Spleen (tissue), 11 donors: ENCODE measurements around the gene ARPP19. TPM values are rescaled to one million over a fixed set of nuclear protein-coding genes. Genes with fewer than 3 reads are reported as not detected.

Experiments used
- DNase-seq: peaks from one replicate; pipeline ENCODE4 v3.0.0-alpha.2; 2020
- H3K27ac ChIP-seq, 8 donors: fragments of 200-600 bp; sonication (generic) in 7 of 8; 1 replicate in 4 of 8; 2 replicates in 4 of 8; pipeline versions ENCODE4 v1.5.0 to v1.8.0; 2016 to 2021; ENCODE audit warnings: inconsistent platforms in 4 of 8, mild to moderate bottlenecking in 4 of 8, moderate library complexity in 1 of 8
- H3K27me3 ChIP-seq, 7 donors: fragments of 200-600 bp; sonication (generic) in 6 of 7; replicated peaks in 1 of 7; 1 replicate in 4 of 7; 2 replicates in 3 of 7; pipeline versions ENCODE4 v1.5.0 to v1.8.0; 2016 to 2021; ENCODE audit warnings: inconsistent platforms in 3 of 7, mild to moderate bottlenecking in 1 of 7
- H3K36me3 ChIP-seq, 6 donors: fragments of 200-600 bp; sonication (generic) in 5 of 6; 1 replicate in 4 of 6; 2 replicates in 2 of 6; pipeline versions ENCODE4 v1.5.0 to v1.8.0; 2016 to 2021; ENCODE audit warnings: inconsistent platforms in 2 of 6
- H3K4me1 ChIP-seq, 6 donors: fragments of 200-600 bp; sonication (generic) in 5 of 6; 1 replicate in 3 of 6; 2 replicates in 3 of 6; pipeline versions ENCODE4 v1.5.0 to v1.8.0; 2016 to 2021; ENCODE audit warnings: inconsistent platforms in 3 of 6
- H3K4me3 ChIP-seq, 8 donors: fragments of 200-600 bp; sonication (generic) in 7 of 8; 1 replicate in 4 of 8; 2 replicates in 4 of 8; pipeline versions ENCODE4 v1.5.0 to v1.8.0; 2016 to 2021; ENCODE audit warnings: inconsistent platforms in 4 of 8, mild to moderate bottlenecking in 4 of 8, moderate library complexity in 2 of 8
- H3K9me3 ChIP-seq, 8 donors: fragments of 200-600 bp; sonication (generic) in 7 of 8; 1 replicate in 4 of 8; 2 replicates in 4 of 8; pipeline versions ENCODE4 v1.5.0 to v1.8.0; 2016 to 2021; ENCODE audit warnings: inconsistent platforms in 4 of 8
- POLR2A ChIP-seq, 3 donors: fragments of 450-650 bp; IDR thresholded peaks; one replicate each; pipeline ENCODE4 v1.5.1; 2017; ENCODE audit warnings: antibody characterized with exemption in 3 of 3, mild to moderate bottlenecking in 1 of 3
- POLR2AphosphoS5 ChIP-seq, 3 donors: sonication (generic); formaldehyde crosslinking; IDR thresholded peaks; one replicate each; pipeline ENCODE4 v1.5.1; 2017; ENCODE audit warnings: antibody characterized with exemption in 3 of 3
- WGBS, 5 donors: extraction: QIAGEN DNeasy Blood & Tissue Kit in 3 of 5; methylation state at CpG; one replicate each; pipeline versions ENCODE4 v1.1.5 to v1.1.7; 2013 to 2018; 5-methylcytosine and 5-hydroxymethylcytosine counted together
- intact Hi-C: fragments of 100-400 bp; cut with DNase I; formaldehyde crosslinking; loops from one replicate; pipeline ENCODE4 v1.15.0; 2023; ENCODE audit warnings: low total_unique reads
- polyA plus RNA-seq, 3 donors: library from polyadenylated mRNA; stranded (reverse); fragments of 200-250 nt; gene quantifications; one replicate each; pipeline ENCODE4 v1.2.1, GENCODE V29; 2013
- total RNA-seq, 7 donors: library from RNA; depleted of rRNA in 3 of 7; stranded (reverse); fragments of >200 nt in 3 of 7; fragmentation: NEBNext Ultra II Directional in 4 of 7; extraction: Animal tissue kit (Norgen Biotek cat#: 25700) in 4 of 7; gene quantifications; one replicate each; pipeline versions ENCODE4 v1.1.0 to v1.2.1, GENCODE V29; 2016 to 2021
- TF ChIP-seq, protein P1 (sequence below), 11 experiments: fragments of 200-600 bp in 7 of 11; fragments of 450-650 bp in 4 of 11; sonication (generic) in 4 of 11; IDR thresholded peaks in 8 of 11; conservative IDR thresholded peaks in 3 of 11; 1 replicate in 7 of 11; 2 replicates in 4 of 11; pipeline versions ENCODE4 v1.4.0 to v1.8.0; 2016 to 2021; ENCODE audit warnings: antibody characterized with exemption in 11 of 11, inconsistent platforms in 4 of 11, mild to moderate bottlenecking in 1 of 11
- donor health status: healthy with polysubstance abuse.
- donor health status: DM: no; HTN: no; CAD: no; lungs with moderate emphysema.
- donor health status: DM: no; HTN: no; CAD: no.
- donor health status: Bipolar disorder and iron deficiency.
- donor health status: healthy.
- donor health status: DM: no; HTN: no; CAD: no.
- donor health status: DM: yes; HTN: yes; CAD: no.

The ARPP19 gene
- total and polyA plus RNA-seq, 10 donors, result 18.3 to 132 (median 101) TPM

DNA sequence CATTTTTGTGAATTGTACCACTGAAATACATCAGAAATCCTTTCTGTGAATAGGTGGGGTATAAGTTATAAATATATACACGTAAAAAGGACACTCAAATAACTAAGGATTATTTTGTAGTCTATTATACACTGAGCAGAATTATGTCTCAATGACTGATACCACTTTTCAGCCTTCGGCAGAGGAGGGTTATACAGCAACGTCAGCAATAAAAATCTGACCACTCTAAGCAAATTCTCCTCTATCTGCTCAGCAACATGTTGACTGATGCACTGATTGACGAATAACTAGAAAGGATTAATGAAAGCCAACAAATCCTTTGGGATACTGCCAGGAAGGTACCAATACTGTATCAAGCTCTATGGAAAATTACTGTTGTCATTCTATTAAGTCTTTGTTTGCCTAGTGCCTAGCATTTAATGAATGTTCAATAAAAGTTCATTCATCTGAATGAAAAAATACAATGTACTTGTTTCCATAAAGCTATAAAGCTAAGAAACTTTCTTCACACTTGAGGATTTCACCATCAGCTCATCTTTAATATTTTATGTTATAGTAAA, 5.2 kb downstream of the ARPP19 start:
- DNase-seq, result no peak
- intact Hi-C loops, result no loop called here
- TF ChIP-seq POLR2A (IDR thresholded peaks at IDR 0.05) (no peak), POLR2AphosphoS5 (IDR thresholded peaks at IDR 0.05) (no peak)
- WGBS, 5 donors, result 79 to 91% (median 87%) methylated on average over 4 of the region's 4 CpGs
- Histone ChIP-seq H3K4me1 (peaks cover 26 to 99% (median 86%) of the 10 kb centered on the region in 6 donors), H3K27ac (no peak overlapping the region), H3K4me3 (no peak overlapping the region), H3K27me3 (no peaks in the 10 kb centered on the region), H3K36me3 (peaks cover 0 to 13% (median 0%) of the 10 kb centered on the region in 6 donors), H3K9me3 (no peaks in the 10 kb centered on the region)

DNA sequence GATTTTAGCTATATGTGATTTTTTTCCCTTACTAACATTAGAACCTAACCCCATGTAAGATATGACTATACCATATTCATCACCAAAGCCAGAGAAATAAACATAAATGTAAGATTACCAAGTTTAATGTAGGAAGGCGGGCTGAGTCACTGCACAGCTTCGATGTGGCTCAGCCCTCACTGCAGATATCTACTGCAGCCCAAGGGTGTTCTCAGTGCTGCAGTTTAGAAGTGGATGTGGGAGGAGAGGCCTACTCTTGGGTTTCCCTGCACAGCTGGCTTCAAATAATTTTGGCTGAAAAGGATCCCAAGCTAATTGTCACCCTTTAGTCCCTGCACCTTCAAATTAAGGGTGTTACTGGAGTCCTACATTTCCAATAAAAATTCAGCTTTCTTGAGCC, 9.3 kb downstream of the ARPP19 start:
- Histone ChIP-seq H3K4me3 (no peak overlapping the region), H3K36me3 (peaks cover 0 to 31% (median 9%) of the 10 kb centered on the region in 6 donors), H3K27me3 (no peaks in the 10 kb centered on the region), H3K27ac (no peak overlapping the region), H3K9me3 (no peaks in the 10 kb centered on the region), H3K4me1 (peaks cover 3 to 93% (median 75%) of the 10 kb centered on the region in 6 donors)
- DNase-seq, result no peak
- no peak for TF ChIP-seq POLR2AphosphoS5 (IDR thresholded peaks at IDR 0.05)
- TF ChIP-seq, protein P1, sequence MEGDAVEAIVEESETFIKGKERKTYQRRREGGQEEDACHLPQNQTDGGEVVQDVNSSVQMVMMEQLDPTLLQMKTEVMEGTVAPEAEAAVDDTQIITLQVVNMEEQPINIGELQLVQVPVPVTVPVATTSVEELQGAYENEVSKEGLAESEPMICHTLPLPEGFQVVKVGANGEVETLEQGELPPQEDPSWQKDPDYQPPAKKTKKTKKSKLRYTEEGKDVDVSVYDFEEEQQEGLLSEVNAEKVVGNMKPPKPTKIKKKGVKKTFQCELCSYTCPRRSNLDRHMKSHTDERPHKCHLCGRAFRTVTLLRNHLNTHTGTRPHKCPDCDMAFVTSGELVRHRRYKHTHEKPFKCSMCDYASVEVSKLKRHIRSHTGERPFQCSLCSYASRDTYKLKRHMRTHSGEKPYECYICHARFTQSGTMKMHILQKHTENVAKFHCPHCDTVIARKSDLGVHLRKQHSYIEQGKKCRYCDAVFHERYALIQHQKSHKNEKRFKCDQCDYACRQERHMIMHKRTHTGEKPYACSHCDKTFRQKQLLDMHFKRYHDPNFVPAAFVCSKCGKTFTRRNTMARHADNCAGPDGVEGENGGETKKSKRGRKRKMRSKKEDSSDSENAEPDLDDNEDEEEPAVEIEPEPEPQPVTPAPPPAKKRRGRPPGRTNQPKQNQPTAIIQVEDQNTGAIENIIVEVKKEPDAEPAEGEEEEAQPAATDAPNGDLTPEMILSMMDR (IDR thresholded peaks at IDR 0.05 in 8 of 11, conservative IDR thresholded peaks at IDR 0.05 in 3 of 11), result no peak
- TF ChIP-seq POLR2A (IDR thresholded peaks at IDR 0.05), result no peak
- intact Hi-C loops, result no loop called here
- 68 to 89% (median 76%) methylated on average over 2 of the region's 2 CpGs for WGBS, 5 donors

DNA sequence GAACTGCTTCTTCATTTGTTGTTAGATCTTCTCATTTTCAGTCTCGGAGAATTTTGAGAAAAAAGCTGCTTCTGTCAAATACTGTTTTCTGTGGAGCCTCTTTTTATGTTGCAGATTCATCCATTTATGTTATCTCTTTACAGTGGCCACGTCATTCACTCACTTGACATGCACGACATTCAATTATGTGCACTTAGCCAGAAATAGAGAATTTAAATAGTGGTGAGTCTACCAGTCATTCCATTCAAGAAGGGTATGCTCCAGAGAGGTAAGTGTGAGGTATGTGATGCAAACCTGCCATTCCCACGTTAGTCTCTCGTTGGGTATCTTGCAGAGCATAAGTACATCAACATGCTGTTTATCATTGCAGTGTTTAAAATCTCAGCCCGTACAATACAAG, 9.8 kb downstream of the ARPP19 start:
- intact Hi-C loops, result no loop called here
- 66 to 87% (median 78%) methylated on average over 6 of the region's 6 CpGs for WGBS, 5 donors
- TF ChIP-seq, protein P1 (IDR thresholded peaks at IDR 0.05 in 8 of 11, conservative IDR thresholded peaks at IDR 0.05 in 3 of 11), result no peak
- Histone ChIP-seq H3K36me3 (peaks cover 0 to 35% (median 9%) of the 10 kb centered on the region in 6 donors), H3K9me3 (no peaks in the 10 kb centered on the region), H3K27ac (no peak overlapping the region), H3K4me1 (peaks cover 3 to 88% (median 70%) of the 10 kb centered on the region in 6 donors), H3K4me3 (no peak overlapping the region), H3K27me3 (no peaks in the 10 kb centered on the region)
- no peak for DNase-seq

DNA sequence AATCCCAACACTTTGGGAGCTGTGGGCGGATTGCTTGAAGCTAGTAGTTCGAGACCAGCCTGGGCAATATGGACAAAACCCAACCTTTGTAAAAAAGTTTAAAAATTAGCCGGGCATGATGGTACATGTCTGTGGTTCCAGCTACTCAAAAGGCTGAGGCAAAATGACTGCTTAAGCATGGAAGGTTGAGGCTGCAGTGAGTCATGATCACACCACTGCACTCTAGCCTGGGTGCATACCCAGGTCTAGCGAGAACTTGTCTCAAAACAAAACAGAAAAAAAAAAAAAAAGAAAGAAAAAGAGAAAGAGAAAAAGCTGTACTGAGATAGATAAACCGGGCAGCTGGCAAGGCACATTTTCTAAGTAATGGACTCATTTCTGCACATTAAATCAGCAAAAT, 10.6 kb downstream of the ARPP19 start:
- H3K36me3 ChIP-seq, result peaks cover 0 to 43% (median 9%) of the 10 kb centered on the region in 6 donors
- no peaks in the 10 kb centered on the region for H3K9me3 ChIP-seq
- peaks cover 3 to 88% (median 68%) of the 10 kb centered on the region in 6 donors for H3K4me1 ChIP-seq
- H3K27me3 ChIP-seq, result no peaks in the 10 kb centered on the region
- H3K4me3 ChIP-seq, result no peak overlapping the region
- DNase-seq, result no peak
- no peak overlapping the region for H3K27ac ChIP-seq
- TF ChIP-seq POLR2A (IDR thresholded peaks at IDR 0.05) (no peak), POLR2AphosphoS5 (IDR thresholded peaks at IDR 0.05) (no peak)
- TF ChIP-seq, protein P1 (IDR thresholded peaks at IDR 0.05 in 8 of 11, conservative IDR thresholded peaks at IDR 0.05 in 3 of 11), result no peak
- intact Hi-C loops, result no loop called here
- WGBS, 5 donors, result 70 to 88% (median 82%) methylated on average over 5 of the region's 5 CpGs

DNA sequence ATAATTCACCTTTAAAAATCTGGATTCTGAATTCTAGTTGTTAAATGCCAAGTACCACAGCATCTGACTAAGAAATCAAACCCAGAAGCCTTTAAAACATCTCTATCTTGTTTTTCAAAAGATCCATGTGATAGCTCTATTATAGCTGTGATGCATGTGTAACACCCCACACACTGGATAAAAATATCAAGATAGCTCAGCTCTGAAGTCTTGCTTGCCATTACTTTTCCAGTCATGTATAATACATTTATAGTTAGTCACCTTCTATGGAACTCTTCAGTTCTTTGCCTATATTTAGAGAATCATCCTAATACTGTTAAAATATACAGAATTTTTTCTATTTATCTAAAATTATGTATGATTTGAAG, 11.6 kb downstream of the ARPP19 start:
- no peaks in the 10 kb centered on the region for H3K9me3 ChIP-seq
- H3K36me3 ChIP-seq, result peaks cover 0 to 50% (median 9%) of the 10 kb centered on the region in 6 donors
- no peaks in the 10 kb centered on the region for H3K27me3 ChIP-seq
- H3K27ac ChIP-seq, result no peak overlapping the region
- H3K4me3 ChIP-seq, result no peak overlapping the region
- intact Hi-C loops, result no loop called here
- DNase-seq, result no peak
- TF ChIP-seq POLR2AphosphoS5 (IDR thresholded peaks at IDR 0.05) (no peak), POLR2A (IDR thresholded peaks at IDR 0.05) (no peak)
- TF ChIP-seq, protein P1 (IDR thresholded peaks at IDR 0.05 in 8 of 11, conservative IDR thresholded peaks at IDR 0.05 in 3 of 11), result no peak
- peaks cover 3 to 88% (median 67%) of the 10 kb centered on the region in 6 donors for H3K4me1 ChIP-seq
